Neural crest cell (in vitro differentiated cells): Measurements from ENCODE around the gene CREB3L2. TPM values are rescaled to one million over a fixed set of nuclear protein-coding genes. Genes with fewer than 3 reads are reported as not detected.

Experiments
- DNase-seq: peaks from one replicate; pipeline ENCODE4 v3.0.0; 2021; ENCODE audit warnings: low read depth, mixed read lengths, low spot score
- H3K27ac Mint-ChIP-seq: one replicate; pipeline ENCODE4 v1.8.0; 2021; ENCODE audit warnings: mild to moderate bottlenecking, mixed read lengths; ENCODE audit not compliant: unreplicated experiment
- H3K27me3 Mint-ChIP-seq: 2 replicates; pipeline ENCODE4 v1.8.0; 2021; ENCODE audit warnings: low read depth, mild to moderate bottlenecking, mixed read lengths
- H3K36me3 Mint-ChIP-seq: 2 replicates; pipeline ENCODE4 v1.8.0; 2021; ENCODE audit warnings: low read depth, mild to moderate bottlenecking, mixed read lengths
- H3K4me1 Mint-ChIP-seq: 2 replicates; pipeline ENCODE4 v1.8.0; 2021; ENCODE audit warnings: mixed read lengths
- H3K4me3 Mint-ChIP-seq: one replicate; pipeline ENCODE4 v1.8.0; 2021; ENCODE audit warnings: mild to moderate bottlenecking, mixed read lengths
- H3K9me3 Mint-ChIP-seq: 2 replicates; pipeline ENCODE4 v1.8.0; 2021; ENCODE audit warnings: mixed read lengths
- total RNA-seq: library from RNA; stranded (reverse); gene quantifications from 2 replicates; pipeline ENCODE4 v1.2.1, GENCODE V29; 2021
- TF ChIP-seq, protein P1 (sequence below): fragments of 200-600 bp; sonication (generic); conservative IDR thresholded peaks from 2 replicates; pipeline ENCODE4 v1.5.0; 2021; ENCODE audit warnings: antibody characterized with exemption, mild to moderate bottlenecking

The CREB3L2 gene
- total RNA-seq, 1 donor from 2014 or later = 51.9 TPM

DNA sequence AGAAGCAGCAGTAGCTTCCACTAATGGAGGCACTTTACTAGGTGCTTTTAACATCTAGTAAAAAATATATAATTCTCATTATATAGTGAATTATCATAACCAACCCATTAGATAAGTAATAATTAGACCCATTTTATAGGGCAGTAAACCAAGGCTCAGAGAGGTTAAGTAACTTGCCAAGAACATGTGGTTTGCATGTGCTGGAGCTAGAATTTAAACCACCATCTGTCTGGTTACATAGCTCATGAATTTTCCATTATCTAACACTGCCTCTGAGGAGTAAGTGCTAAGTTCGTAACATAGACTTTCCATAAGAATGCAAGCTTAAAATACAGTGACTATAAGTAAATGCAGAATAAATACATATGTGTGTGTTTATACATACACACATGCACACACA is 41.9 kb downstream of the CREB3L2 start:
- Mint-ChIP-seq H3K4me3 (no peak overlapping the region), H3K4me1 (peaks cover 37% of the 10 kb centered on the region), H3K27ac (no peak overlapping the region), H3K9me3 (no peaks in the 10 kb centered on the region), H3K27me3 (no peaks in the 10 kb centered on the region), H3K36me3 (peaks cover 6% of the 10 kb centered on the region)
- TF ChIP-seq, protein P1, sequence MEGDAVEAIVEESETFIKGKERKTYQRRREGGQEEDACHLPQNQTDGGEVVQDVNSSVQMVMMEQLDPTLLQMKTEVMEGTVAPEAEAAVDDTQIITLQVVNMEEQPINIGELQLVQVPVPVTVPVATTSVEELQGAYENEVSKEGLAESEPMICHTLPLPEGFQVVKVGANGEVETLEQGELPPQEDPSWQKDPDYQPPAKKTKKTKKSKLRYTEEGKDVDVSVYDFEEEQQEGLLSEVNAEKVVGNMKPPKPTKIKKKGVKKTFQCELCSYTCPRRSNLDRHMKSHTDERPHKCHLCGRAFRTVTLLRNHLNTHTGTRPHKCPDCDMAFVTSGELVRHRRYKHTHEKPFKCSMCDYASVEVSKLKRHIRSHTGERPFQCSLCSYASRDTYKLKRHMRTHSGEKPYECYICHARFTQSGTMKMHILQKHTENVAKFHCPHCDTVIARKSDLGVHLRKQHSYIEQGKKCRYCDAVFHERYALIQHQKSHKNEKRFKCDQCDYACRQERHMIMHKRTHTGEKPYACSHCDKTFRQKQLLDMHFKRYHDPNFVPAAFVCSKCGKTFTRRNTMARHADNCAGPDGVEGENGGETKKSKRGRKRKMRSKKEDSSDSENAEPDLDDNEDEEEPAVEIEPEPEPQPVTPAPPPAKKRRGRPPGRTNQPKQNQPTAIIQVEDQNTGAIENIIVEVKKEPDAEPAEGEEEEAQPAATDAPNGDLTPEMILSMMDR = no peak
- DNase-seq = no peak

DNA sequence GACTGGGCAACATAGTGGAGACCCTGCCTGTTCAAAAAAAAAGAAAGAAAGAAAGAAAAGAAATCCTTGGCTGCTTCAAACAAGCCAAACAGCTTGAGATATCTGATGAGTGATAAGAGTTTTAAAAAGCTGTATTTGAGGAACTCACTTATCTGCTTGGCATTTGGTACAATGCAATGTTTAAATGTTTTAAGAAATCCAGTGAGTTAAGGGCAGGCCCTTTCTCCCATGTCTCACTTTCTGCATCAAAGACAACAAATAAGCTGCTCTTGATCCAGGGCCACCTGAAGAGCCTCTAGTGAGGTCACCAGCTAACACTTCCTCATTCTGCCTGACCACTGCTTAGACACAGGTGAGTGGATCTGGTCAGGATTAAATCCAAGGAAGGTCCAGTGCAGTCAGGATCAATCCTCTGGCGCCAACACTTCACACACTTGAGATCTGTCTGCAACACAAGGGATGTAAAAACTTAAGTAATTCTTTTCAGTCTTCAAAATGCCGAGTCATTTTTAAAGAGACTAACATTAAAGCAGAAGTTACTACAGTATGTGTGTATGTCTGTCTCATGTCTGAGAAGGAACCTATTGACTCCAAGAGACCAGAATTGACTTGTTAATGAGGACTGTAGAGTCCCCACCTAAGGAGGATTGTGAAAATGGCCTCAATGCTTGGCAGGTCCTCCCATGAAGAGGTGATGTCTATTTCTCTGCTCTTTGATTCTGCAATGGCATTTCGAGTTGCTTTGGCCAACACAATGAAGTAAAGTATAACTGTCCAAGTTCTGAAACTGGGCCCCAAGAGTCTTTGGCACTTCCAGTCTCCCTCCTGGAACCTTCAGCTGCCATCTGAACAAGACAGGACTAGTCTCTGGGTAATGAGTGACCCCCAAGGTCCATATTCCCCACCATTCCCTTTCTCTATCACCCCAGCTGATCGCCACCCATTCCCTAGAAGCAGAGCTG is 43.1 kb downstream of the CREB3L2 start:
- Mint-ChIP-seq H3K4me3 (no peak overlapping the region), H3K27me3 (no peaks in the 10 kb centered on the region), H3K36me3 (peaks cover 6% of the 10 kb centered on the region), H3K9me3 (no peaks in the 10 kb centered on the region), H3K4me1 (peaks cover 47% of the 10 kb centered on the region), H3K27ac (no peak overlapping the region)
- DNase-seq = no peak
- TF ChIP-seq, protein P1 = no peak

DNA sequence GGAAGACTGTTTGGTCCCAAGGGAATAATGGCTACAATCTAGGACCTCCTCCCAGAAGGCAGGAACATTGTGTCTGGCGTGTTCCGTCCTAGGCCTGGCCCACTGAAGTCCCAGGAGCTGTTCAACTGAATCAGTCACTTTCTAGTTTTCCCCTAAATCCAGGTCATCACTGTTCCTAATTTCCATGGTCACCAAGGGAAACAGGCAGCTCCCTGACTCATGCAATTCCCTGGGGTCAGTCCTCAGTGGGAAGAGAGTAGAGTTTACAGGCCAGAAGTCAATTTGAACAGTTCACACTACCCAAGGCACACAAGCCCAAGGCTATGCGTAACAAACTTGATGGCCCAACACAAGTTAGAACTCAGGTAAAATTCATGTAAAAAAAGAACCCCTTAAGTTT is 44.0 kb downstream of the CREB3L2 start:
- no peaks in the 10 kb centered on the region for H3K27me3 Mint-ChIP-seq
- TF ChIP-seq, protein P1 = no peak
- no peak overlapping the region for H3K27ac Mint-ChIP-seq
- H3K4me3 Mint-ChIP-seq = no peak overlapping the region
- peaks cover 7% of the 10 kb centered on the region for H3K36me3 Mint-ChIP-seq
- no peaks in the 10 kb centered on the region for H3K9me3 Mint-ChIP-seq
- H3K4me1 Mint-ChIP-seq = peaks cover 49% of the 10 kb centered on the region
- no peak for DNase-seq

DNA sequence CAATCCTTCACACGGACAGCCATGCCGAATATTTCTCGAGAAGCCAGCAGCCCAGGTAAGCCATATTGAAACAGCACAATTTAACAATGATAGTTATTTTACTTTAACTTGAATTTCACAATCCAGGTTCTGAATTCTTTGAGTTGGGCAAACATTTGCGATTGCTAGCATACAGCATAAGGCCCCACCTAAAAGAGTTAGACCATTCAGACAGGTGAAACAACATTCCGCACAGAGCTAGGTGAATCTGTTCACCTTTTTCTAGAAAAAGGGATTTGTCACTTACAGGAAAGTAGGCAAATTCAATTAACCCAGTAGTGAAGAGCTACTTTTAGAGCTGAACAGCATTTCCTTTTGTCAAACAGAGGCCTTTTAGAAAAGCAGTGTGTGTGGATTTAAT is 45.3 kb downstream of the CREB3L2 start:
- Mint-ChIP-seq H3K27ac (no peak overlapping the region), H3K4me1 (peaks cover 49% of the 10 kb centered on the region), H3K36me3 (peaks cover 4% of the 10 kb centered on the region), H3K9me3 (no peaks in the 10 kb centered on the region), H3K27me3 (no peaks in the 10 kb centered on the region), H3K4me3 (no peak overlapping the region)
- no peak for DNase-seq
- TF ChIP-seq, protein P1 = no peak

DNA sequence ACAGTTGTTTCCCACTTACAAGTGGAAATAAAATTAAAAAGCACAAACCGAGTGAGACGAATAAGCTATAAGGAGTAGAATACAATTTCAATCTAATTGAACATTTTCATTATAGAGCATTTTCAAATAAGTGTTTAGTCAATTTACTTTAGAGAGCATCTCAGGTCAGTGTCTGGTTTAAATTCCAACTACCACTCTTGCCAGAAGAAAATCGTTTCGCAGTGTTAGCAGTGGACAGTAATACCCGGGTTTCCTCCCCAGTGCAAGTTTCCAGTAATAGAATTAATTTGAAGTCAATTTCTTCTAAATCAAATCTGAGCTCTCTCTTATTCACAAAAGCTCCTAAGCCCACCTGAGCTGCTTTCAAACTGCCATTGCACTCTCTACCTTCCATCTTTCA is 45.7 kb downstream of the CREB3L2 start:
- TF ChIP-seq, protein P1 = no peak
- H3K4me1 Mint-ChIP-seq = peaks cover 47% of the 10 kb centered on the region
- DNase-seq = no peak
- H3K27ac Mint-ChIP-seq = no peak overlapping the region
- H3K9me3 Mint-ChIP-seq = no peaks in the 10 kb centered on the region
- peaks cover 2% of the 10 kb centered on the region for H3K36me3 Mint-ChIP-seq
- no peak overlapping the region for H3K4me3 Mint-ChIP-seq
- H3K27me3 Mint-ChIP-seq = no peaks in the 10 kb centered on the region
